Ishikawa (cell line): ENCODE measurements around the gene OPA3.

Source experiments
- ZBTB7A ChIP-seq: IDR thresholded peaks from 2 replicates; pipeline ENCODE4 v1.6.1; 2012; ENCODE audit warnings: low read depth
- TF ChIP-seq, protein P1 (sequence below): IDR thresholded peaks from 2 replicates; pipeline ENCODE4 v1.6.1; 2012; ENCODE audit warnings: low read depth, mild to moderate bottlenecking

DNA sequence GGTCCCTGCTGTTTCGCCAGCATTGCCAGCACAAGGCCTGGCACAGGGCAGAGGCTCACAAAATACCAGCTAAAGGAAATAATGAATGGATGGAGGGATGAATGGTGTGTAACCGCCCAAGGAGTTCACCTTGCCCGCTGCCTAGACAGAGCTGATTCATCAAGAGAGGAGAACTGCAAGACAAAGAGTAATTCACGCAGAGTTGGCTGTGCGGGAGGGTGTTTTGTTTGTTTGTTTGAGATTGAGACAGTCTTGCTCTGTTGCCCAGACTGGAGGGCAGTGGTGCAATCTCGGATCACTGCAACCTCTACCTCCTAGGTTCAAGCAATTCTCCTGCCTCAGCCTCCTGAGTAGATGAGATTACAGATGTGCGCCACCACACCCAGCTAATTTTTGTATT lies 3.0 kb downstream of the OPA3 start:
- TF ChIP-seq, protein P1, sequence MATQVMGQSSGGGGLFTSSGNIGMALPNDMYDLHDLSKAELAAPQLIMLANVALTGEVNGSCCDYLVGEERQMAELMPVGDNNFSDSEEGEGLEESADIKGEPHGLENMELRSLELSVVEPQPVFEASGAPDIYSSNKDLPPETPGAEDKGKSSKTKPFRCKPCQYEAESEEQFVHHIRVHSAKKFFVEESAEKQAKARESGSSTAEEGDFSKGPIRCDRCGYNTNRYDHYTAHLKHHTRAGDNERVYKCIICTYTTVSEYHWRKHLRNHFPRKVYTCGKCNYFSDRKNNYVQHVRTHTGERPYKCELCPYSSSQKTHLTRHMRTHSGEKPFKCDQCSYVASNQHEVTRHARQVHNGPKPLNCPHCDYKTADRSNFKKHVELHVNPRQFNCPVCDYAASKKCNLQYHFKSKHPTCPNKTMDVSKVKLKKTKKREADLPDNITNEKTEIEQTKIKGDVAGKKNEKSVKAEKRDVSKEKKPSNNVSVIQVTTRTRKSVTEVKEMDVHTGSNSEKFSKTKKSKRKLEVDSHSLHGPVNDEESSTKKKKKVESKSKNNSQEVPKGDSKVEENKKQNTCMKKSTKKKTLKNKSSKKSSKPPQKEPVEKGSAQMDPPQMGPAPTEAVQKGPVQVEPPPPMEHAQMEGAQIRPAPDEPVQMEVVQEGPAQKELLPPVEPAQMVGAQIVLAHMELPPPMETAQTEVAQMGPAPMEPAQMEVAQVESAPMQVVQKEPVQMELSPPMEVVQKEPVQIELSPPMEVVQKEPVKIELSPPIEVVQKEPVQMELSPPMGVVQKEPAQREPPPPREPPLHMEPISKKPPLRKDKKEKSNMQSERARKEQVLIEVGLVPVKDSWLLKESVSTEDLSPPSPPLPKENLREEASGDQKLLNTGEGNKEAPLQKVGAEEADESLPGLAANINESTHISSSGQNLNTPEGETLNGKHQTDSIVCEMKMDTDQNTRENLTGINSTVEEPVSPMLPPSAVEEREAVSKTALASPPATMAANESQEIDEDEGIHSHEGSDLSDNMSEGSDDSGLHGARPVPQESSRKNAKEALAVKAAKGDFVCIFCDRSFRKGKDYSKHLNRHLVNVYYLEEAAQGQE, result no peak
- TF ChIP-seq ZBTB7A, result no peak
